ENCODE results near the gene PLAC1.
A peak's percentile ranks its signal among the peaks of the same experiment; 100 is the strongest.

PLAC1 gene

GRCh38 chrX:134547047-134547679 lies 111.1 kb downstream of the PLAC1 start:
- H3K4me3 ChIP-seq (ENCODE audit: low read depth, low read length), result peak overlapping the region; percentile 70

GRCh38 chrX:134546187-134546586 lies 112.1 kb downstream of the PLAC1 start:
- H3K4me3 ChIP-seq (ENCODE audit: low read depth, low read length), result peak overlapping the region; percentile 70
- in situ Hi-C loops (cut with HindIII; ENCODE audit: low sequenced_read_pairs), result no loop called here
- TF ChIP-seq, protein P1, sequence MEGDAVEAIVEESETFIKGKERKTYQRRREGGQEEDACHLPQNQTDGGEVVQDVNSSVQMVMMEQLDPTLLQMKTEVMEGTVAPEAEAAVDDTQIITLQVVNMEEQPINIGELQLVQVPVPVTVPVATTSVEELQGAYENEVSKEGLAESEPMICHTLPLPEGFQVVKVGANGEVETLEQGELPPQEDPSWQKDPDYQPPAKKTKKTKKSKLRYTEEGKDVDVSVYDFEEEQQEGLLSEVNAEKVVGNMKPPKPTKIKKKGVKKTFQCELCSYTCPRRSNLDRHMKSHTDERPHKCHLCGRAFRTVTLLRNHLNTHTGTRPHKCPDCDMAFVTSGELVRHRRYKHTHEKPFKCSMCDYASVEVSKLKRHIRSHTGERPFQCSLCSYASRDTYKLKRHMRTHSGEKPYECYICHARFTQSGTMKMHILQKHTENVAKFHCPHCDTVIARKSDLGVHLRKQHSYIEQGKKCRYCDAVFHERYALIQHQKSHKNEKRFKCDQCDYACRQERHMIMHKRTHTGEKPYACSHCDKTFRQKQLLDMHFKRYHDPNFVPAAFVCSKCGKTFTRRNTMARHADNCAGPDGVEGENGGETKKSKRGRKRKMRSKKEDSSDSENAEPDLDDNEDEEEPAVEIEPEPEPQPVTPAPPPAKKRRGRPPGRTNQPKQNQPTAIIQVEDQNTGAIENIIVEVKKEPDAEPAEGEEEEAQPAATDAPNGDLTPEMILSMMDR (IDR thresholded peaks at IDR 0.05; ENCODE audit: low read depth, low read length), result no peak
- DNase-seq (ENCODE audit: low read depth, low spot score), result no peak

More at GRCh38 chrX:134547047-134547679, 111.1 kb downstream of the PLAC1 start:
- in situ Hi-C loops (cut with HindIII; ENCODE audit: low sequenced_read_pairs), result no loop called here
- TF ChIP-seq, protein P1 (IDR thresholded peaks at IDR 0.05; ENCODE audit: low read depth, low read length), result no peak
- peak; percentile 24 for DNase-seq (ENCODE audit: low read depth, low spot score)

- TF ChIP-seq, protein P1 (IDR thresholded peaks at IDR 0.05; ENCODE audit: low read depth, low read length), result no peak
- H3K4me3 ChIP-seq (ENCODE audit: low read depth, low read length), result no peak overlapping the region
- no peak for DNase-seq (ENCODE audit: low read depth, low spot score)
- in situ Hi-C loops (cut with HindIII; ENCODE audit: low sequenced_read_pairs), result no loop called here
Observed at GRCh38 chrX:134545510-134545909, 112.8 kb downstream of the PLAC1 start.

DNA sequence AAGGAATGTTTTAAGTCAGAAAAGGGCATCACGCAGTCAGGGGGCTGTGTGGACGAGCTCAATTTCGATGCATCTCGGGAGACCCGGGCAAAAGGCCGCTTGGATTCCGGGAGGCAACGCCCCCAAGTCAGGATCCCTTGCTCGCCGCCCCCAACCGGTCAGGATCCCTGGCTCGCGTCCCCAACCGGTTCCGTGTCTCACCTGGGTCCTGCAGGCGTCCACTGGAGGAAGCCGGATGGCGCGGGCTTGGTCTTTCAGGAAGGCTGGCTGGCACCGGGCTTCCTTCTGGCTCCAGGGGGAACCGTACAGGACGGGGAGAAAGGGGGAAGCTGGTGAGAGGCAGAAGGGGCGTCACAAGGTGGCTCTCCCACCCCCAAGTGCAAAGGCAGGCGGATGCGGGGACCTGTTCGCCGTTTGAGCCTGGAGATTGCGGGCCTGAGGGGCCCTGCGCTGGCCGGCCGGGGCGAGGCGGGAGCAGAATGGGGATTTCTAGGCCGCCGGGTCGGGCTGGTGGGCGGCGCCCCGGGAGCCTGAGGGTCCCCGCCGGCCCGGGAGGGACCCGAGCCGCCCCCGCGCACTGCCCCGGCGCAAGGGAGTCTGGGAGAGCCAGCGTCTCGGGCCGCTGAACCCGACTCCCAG lies 113.6 kb downstream of the PLAC1 start:
- no peak overlapping the region for H3K4me3 ChIP-seq (ENCODE audit: low read depth, low read length)
- in situ Hi-C loops (cut with HindIII; ENCODE audit: low sequenced_read_pairs), result no loop called here
- TF ChIP-seq, protein P1 (IDR thresholded peaks at IDR 0.05; ENCODE audit: low read depth, low read length), result no peak
- no peak for DNase-seq (ENCODE audit: low read depth, low spot score)

DNA sequence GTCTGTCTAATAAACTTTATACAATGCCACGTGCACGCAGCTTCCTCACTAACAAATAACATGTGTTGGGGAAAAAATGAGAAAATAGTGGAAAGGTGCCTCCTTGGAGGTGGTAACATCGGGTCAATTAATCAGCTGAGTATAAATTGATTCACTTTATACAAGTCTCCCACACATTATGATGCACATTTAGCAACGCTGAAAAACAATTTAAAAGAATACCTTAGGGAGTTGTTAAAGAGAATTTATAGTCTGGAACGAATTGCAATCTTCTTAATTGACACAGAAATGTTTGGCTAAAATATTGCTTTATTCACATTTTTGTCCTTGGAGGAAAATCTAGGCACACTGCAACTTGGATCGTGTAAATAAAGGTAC lies 114.1 kb downstream of the PLAC1 start:
- no peak for DNase-seq (ENCODE audit: low read depth, low spot score)
- H3K4me3 ChIP-seq (ENCODE audit: low read depth, low read length), result no peak overlapping the region
- in situ Hi-C loops (cut with HindIII; ENCODE audit: low sequenced_read_pairs), result no loop called here
- TF ChIP-seq, protein P1 (IDR thresholded peaks at IDR 0.05; ENCODE audit: low read depth, low read length), result no peak

DNA sequence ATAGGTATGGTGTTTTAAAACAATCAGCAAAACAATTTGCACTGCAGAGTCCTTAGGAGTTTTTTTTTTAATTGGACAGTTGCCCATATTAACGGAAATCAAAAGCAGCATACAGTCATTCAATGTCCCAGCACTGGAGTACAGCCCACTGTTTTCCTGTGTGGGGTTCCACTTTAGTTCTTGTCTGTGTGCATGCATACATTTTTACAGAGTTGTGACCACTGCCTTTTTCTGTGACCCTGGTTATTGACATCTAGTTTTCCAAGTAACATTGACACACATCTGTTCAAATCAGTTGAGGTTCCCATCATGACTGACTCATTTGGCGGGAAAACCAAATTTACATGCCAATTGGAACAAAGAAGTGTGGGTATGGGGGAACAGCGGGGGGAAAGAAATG lies 115.0 kb downstream of the PLAC1 start:
- in situ Hi-C loops (cut with HindIII; ENCODE audit: low sequenced_read_pairs), result no loop called here
- no peak overlapping the region for H3K4me3 ChIP-seq (ENCODE audit: low read depth, low read length)
- peak; percentile 15 for DNase-seq (ENCODE audit: low read depth, low spot score)
- TF ChIP-seq, protein P1 (IDR thresholded peaks at IDR 0.05; ENCODE audit: low read depth, low read length), result no peak
